ENCODE measurements around the gene PPM1H. TPM values are rescaled to one million over a fixed set of nuclear protein-coding genes. Genes with fewer than 3 reads are reported as not detected.

PPM1H gene
- total RNA-seq, 4 donors from 2014 or later: 0.46 to 3.4 (median 1.3) TPM

- Histone ChIP-seq H3K9me3 (no peaks in the 10 kb centered on the region), H3K27me3 (no peaks in the 10 kb centered on the region), H3K4me3 (no peak overlapping the region), H3K36me3 (no peaks in the 10 kb centered on the region), H3K4me1 (peaks cover 3 to 7% of the 10 kb centered on the region in 2 donors), H3K27ac (no peak overlapping the region)
- ATAC-seq (no peak), DNase-seq (no peak)
- TF ChIP-seq, protein P1, sequence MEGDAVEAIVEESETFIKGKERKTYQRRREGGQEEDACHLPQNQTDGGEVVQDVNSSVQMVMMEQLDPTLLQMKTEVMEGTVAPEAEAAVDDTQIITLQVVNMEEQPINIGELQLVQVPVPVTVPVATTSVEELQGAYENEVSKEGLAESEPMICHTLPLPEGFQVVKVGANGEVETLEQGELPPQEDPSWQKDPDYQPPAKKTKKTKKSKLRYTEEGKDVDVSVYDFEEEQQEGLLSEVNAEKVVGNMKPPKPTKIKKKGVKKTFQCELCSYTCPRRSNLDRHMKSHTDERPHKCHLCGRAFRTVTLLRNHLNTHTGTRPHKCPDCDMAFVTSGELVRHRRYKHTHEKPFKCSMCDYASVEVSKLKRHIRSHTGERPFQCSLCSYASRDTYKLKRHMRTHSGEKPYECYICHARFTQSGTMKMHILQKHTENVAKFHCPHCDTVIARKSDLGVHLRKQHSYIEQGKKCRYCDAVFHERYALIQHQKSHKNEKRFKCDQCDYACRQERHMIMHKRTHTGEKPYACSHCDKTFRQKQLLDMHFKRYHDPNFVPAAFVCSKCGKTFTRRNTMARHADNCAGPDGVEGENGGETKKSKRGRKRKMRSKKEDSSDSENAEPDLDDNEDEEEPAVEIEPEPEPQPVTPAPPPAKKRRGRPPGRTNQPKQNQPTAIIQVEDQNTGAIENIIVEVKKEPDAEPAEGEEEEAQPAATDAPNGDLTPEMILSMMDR (IDR thresholded peaks at IDR 0.05 in 4 of 5, conservative IDR thresholded peaks at IDR 0.05 in 1 of 5): no peak
- no peak for TF ChIP-seq POLR2A (IDR thresholded peaks at IDR 0.05)
- in situ Hi-C loops (cut with MboI; ENCODE audit: low sequenced_read_pairs in 4 of 4): no loop called here
- intact Hi-C loops (cut with DNase I; ENCODE audit: low total_unique reads): no loop called here
These were observed 177.9 kb downstream of the PPM1H start for GRCh38 chr12:62757048-62757447.

DNA sequence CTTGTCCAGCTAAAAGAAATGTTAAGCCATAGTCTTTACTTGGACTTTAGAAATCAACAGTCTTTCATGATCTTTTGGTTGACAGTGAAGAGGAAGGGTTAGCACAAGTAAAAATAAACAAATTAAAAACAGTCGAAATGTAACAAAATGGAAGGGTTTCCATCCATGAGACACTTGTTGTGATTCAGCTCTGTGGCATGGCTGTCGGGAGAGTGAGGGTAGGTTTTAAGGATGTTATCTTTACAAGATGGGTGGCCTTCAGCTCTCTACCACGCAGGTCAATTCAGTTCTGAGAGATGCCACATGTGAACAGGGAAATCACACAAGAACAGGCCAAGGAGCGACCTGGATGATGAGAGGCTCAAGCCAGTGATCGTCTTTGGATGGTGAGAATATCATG lies 180.2 kb downstream of the PPM1H start:
- no peak overlapping the region for H3K27ac ChIP-seq
- H3K27me3 ChIP-seq: no peaks in the 10 kb centered on the region
- intact Hi-C loops (cut with DNase I; ENCODE audit: low total_unique reads): no loop called here
- in situ Hi-C loops (cut with MboI; ENCODE audit: low sequenced_read_pairs in 4 of 4): no loop called here
- H3K4me3 ChIP-seq: no peak overlapping the region
- H3K36me3 ChIP-seq: no peaks in the 10 kb centered on the region
- TF ChIP-seq, protein P1 (IDR thresholded peaks at IDR 0.05 in 4 of 5, conservative IDR thresholded peaks at IDR 0.05 in 1 of 5): no peak
- TF ChIP-seq POLR2A (IDR thresholded peaks at IDR 0.05): no peak
- no peaks in the 10 kb centered on the region for H3K9me3 ChIP-seq
- DNase-seq (no peak), ATAC-seq (no peak)
- no peaks in the 10 kb centered on the region for H3K4me1 ChIP-seq

DNA sequence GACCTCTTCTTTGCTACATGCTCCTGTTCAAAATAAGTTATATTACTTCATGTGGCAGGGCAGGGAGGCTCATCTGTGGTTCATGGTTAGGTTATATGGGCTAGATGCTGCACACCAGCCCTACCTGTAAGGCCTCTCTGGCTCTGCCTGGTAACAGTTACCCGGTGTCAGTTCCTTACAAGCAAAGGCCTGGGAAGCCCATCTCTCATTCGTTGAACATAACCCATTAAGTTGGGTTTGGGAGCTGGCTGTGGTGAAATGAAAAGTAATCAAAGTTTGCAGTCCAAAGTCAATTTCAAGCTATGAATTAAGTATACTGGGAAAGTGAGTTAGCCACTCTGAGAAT lies 183.2 kb downstream of the PPM1H start:
- intact Hi-C loops (cut with DNase I; ENCODE audit: low total_unique reads): no loop called here
- TF ChIP-seq, protein P1 (IDR thresholded peaks at IDR 0.05 in 4 of 5, conservative IDR thresholded peaks at IDR 0.05 in 1 of 5): no peak
- no peak for TF ChIP-seq POLR2A (IDR thresholded peaks at IDR 0.05)

GRCh38 chr12:62750941-62751809 lies 183.8 kb downstream of the PPM1H start:
- no peaks in the 10 kb centered on the region for H3K9me3 ChIP-seq
- ATAC-seq: no peak
- in situ Hi-C loops (cut with MboI; ENCODE audit: low sequenced_read_pairs in 4 of 4): no loop called here

More for the DNA sequence above, 183.2 kb downstream of the PPM1H start:
- DNase-seq (no peak), ATAC-seq (no peak)
- no peak overlapping the region for H3K27ac ChIP-seq
- no peak overlapping the region for H3K4me3 ChIP-seq
- H3K27me3 ChIP-seq: no peaks in the 10 kb centered on the region
- H3K36me3 ChIP-seq: no peaks in the 10 kb centered on the region
- in situ Hi-C loops (cut with MboI; ENCODE audit: low sequenced_read_pairs in 4 of 4): no loop called here
- H3K4me1 ChIP-seq: no peaks in the 10 kb centered on the region
- no peaks in the 10 kb centered on the region for H3K9me3 ChIP-seq

More at GRCh38 chr12:62750941-62751809, 183.8 kb downstream of the PPM1H start:
- intact Hi-C loops (cut with DNase I; ENCODE audit: low total_unique reads): no loop called here
- no peak for DNase-seq
- H3K4me1 ChIP-seq: no peaks in the 10 kb centered on the region
- no peak overlapping the region for H3K27ac ChIP-seq
- no peak for TF ChIP-seq POLR2A (IDR thresholded peaks at IDR 0.05)
- TF ChIP-seq, protein P1 (IDR thresholded peaks at IDR 0.05 in 4 of 5, conservative IDR thresholded peaks at IDR 0.05 in 1 of 5): no peak
- no peak overlapping the region for H3K4me3 ChIP-seq
- no peaks in the 10 kb centered on the region for H3K36me3 ChIP-seq
- H3K27me3 ChIP-seq: no peaks in the 10 kb centered on the region

Data from gastrocnemius medialis (tissue), 4 donors.